ENCODE measurements around the gene ABTB1. TPM values are rescaled to one million over a fixed set of nuclear protein-coding genes. Genes with fewer than 3 reads are reported as not detected.

ABTB1 gene
- total and polyA plus RNA-seq, 7 donors = 18.0 to 75.3 (median 36.5) TPM

GRCh38 chr3:127714866-127715265 is 42.1 kb downstream of the ABTB1 start:
- WGBS, 2 donors = 95 to 97% methylated on average over 5 of the region's 5 CpGs
- no peak for TF ChIP-seq POLR2A (IDR thresholded peaks at IDR 0.05)
- no peak for TF ChIP-seq CTCF (IDR thresholded peaks at IDR 0.05)
- TF ChIP-seq EP300 (IDR thresholded peaks at IDR 0.05) = no peak
- TF ChIP-seq POLR2AphosphoS5 (IDR thresholded peaks at IDR 0.05) = no peak
- H3K4me3 ChIP-seq = no peak overlapping the region
- intact Hi-C loops (cut with DNase I) = loop anchor here (5.0 kb wide), 1 partner anchor 37 kb away; no protein-coding TSS in a partner anchor
- no peaks in the 10 kb centered on the region for H3K27me3 ChIP-seq
- H3K9me3 ChIP-seq = no peaks in the 10 kb centered on the region
- peaks cover 0 to under 1% (median 0%) of the 10 kb centered on the region in 4 donors for H3K36me3 ChIP-seq
- H3K27ac ChIP-seq = peak overlapping the region in 3 of 4 donors; percentile 1 to 23 (median 2)
- peaks cover 0 to 54% (median 32%) of the 10 kb centered on the region in 4 donors for H3K4me1 ChIP-seq
- no peak for DNase-seq

GRCh38 chr3:127715532-127715931 is 42.8 kb downstream of the ABTB1 start:
- intact Hi-C loops (cut with DNase I) = no loop called here
- H3K36me3 ChIP-seq = peaks cover 0 to 8% (median 0%) of the 10 kb centered on the region in 4 donors
- 77 to 80% methylated on average over 8 of the region's 8 CpGs for WGBS, 2 donors
- no peak for DNase-seq
- H3K4me3 ChIP-seq = no peak overlapping the region
- peak overlapping the region in 1 of 4 donors; percentile 30 for H3K27ac ChIP-seq
- peaks cover 0 to 48% (median 25%) of the 10 kb centered on the region in 4 donors for H3K4me1 ChIP-seq
- H3K27me3 ChIP-seq = no peaks in the 10 kb centered on the region
- no peak for TF ChIP-seq EP300 (IDR thresholded peaks at IDR 0.05)
- no peak for TF ChIP-seq POLR2A (IDR thresholded peaks at IDR 0.05)
- no peak for TF ChIP-seq POLR2AphosphoS5 (IDR thresholded peaks at IDR 0.05)
- TF ChIP-seq CTCF (IDR thresholded peaks at IDR 0.05) = no peak
- no peaks in the 10 kb centered on the region for H3K9me3 ChIP-seq

- no peak overlapping the region for H3K4me3 ChIP-seq
- no peaks in the 10 kb centered on the region for H3K9me3 ChIP-seq
- intact Hi-C loops (cut with DNase I) = no loop called here
- no peak for DNase-seq
- H3K27ac ChIP-seq = no peak overlapping the region
- H3K36me3 ChIP-seq = peaks cover 0 to 11% (median 0%) of the 10 kb centered on the region in 4 donors
- TF ChIP-seq EP300 (IDR thresholded peaks at IDR 0.05) = no peak
- no peak for TF ChIP-seq POLR2AphosphoS5 (IDR thresholded peaks at IDR 0.05)
- TF ChIP-seq CTCF (IDR thresholded peaks at IDR 0.05) = no peak
- TF ChIP-seq POLR2A (IDR thresholded peaks at IDR 0.05) = no peak
- peaks cover 0 to 44% (median 20%) of the 10 kb centered on the region in 4 donors for H3K4me1 ChIP-seq
- no peaks in the 10 kb centered on the region for H3K27me3 ChIP-seq
- 95 to 96% methylated on average over 6 of the region's 6 CpGs for WGBS, 2 donors
These were observed 43.6 kb downstream of the ABTB1 start for GRCh38 chr3:127716384-127716783.

- Histone ChIP-seq H3K27ac (peak overlapping the region in 2 of 4 donors; percentile 32 to 54), H3K27me3 (no peaks in the 10 kb centered on the region), H3K36me3 (peaks cover 0 to 11% (median 0%) of the 10 kb centered on the region in 4 donors), H3K4me3 (no peak overlapping the region), H3K9me3 (no peaks in the 10 kb centered on the region), H3K4me1 (peaks cover 0 to 54% (median 25%) of the 10 kb centered on the region in 4 donors)
- no peak for DNase-seq
- peak in 1 of 4 donors; percentile 13 for TF ChIP-seq POLR2AphosphoS5 (IDR thresholded peaks at IDR 0.05)
- no peak for TF ChIP-seq EP300 (IDR thresholded peaks at IDR 0.05)
- 89 to 91% methylated on average over 14 of the region's 14 CpGs for WGBS, 2 donors
- intact Hi-C loops (cut with DNase I) = no loop called here
These were observed 44.8 kb downstream of the ABTB1 start for GRCh38 chr3:127717357-127718244.

- 91% methylated on average over 7 of the region's 7 CpGs for WGBS, 2 donors
- Histone ChIP-seq H3K36me3 (peaks cover 0 to 11% (median 0%) of the 10 kb centered on the region in 4 donors), H3K9me3 (no peaks in the 10 kb centered on the region), H3K27ac (peak overlapping the region in 2 of 4 donors; percentile 32 to 54), H3K4me3 (no peak overlapping the region), H3K4me1 (peaks cover 0 to 56% (median 32%) of the 10 kb centered on the region in 4 donors), H3K27me3 (no peaks in the 10 kb centered on the region)
- DNase-seq = peak; percentile 41
- TF ChIP-seq POLR2A (IDR thresholded peaks at IDR 0.05) (no peak), POLR2AphosphoS5 (IDR thresholded peaks at IDR 0.05) (no peak), CTCF (IDR thresholded peaks at IDR 0.05) (no peak), EP300 (IDR thresholded peaks at IDR 0.05) (no peak)
- intact Hi-C loops (cut with DNase I) = no loop called here
These were observed 45.6 kb downstream of the ABTB1 start for GRCh38 chr3:127718245-127718915.

Measured in sigmoid colon (tissue), 7 donors.